ENCODE data around the gene ANKRD16.

DNA sequence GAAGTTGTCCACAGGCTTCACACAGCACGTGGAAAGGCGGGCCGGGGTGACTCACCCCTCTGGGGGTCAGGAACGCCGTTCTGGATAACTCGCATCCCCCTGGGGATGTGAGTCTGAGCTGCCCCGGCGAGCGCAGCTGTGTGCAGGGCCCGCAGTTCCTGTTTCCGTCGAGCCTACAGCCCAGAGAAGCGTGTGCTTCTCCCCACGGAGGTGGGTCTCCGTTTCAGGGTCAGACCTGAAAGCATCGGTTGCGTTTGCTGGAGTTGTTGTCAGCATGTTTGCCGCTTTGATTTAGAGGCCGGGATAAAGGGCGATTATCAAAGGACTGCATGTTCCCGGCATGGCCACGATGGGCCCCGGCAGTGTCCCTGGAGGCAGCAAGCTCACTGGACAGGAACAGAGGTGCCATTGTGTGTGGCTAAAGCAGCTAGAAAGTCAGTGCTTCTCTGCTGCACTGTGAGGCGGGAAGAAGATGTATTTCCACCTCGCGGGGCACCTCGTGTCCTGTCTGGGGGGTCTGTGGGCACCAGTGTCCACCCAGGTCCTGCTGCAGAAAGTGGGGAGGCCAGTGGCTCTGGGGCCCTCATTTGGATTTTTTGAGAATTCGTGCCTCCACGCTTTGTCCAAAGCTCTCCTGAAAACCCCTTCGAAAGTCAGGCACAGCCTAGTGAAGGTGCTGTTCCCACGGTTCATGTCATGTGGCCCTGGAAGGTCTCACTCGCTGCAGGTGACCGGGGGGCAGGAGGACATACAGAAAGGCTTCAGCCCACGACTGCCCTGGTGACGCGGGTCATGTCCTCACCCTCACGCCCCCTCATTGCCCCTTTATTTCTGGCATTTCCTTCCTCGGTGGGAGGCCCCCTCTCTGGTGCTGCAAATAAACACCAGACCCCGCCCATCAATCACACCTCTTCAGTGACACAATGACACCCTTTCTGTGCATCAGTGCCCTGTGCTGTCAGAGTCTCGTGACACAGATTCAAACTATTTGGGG lies 49.1 kb downstream of the ANKRD16 start:
- TF ChIP-seq, protein P1, sequence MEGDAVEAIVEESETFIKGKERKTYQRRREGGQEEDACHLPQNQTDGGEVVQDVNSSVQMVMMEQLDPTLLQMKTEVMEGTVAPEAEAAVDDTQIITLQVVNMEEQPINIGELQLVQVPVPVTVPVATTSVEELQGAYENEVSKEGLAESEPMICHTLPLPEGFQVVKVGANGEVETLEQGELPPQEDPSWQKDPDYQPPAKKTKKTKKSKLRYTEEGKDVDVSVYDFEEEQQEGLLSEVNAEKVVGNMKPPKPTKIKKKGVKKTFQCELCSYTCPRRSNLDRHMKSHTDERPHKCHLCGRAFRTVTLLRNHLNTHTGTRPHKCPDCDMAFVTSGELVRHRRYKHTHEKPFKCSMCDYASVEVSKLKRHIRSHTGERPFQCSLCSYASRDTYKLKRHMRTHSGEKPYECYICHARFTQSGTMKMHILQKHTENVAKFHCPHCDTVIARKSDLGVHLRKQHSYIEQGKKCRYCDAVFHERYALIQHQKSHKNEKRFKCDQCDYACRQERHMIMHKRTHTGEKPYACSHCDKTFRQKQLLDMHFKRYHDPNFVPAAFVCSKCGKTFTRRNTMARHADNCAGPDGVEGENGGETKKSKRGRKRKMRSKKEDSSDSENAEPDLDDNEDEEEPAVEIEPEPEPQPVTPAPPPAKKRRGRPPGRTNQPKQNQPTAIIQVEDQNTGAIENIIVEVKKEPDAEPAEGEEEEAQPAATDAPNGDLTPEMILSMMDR (IDR thresholded peaks at IDR 0.05) = no peak
- no peak for TF ChIP-seq POLR2A (IDR thresholded peaks at IDR 0.05)
